Measurements from ENCODE around the gene TIMM29.

GRCh38 chr19:10929402-10929794, 787 bp downstream of the TIMM29 start:
- TF ChIP-seq MAX (IDR thresholded peaks at IDR 0.05) (no peak), POLR2A (IDR thresholded peaks at IDR 0.05; ENCODE audit: insufficient read depth in 1 of 2, low read depth in 2 of 2, low read length in 2 of 2) (no peak), YEATS4 (CRISPR knock-in tag; IDR thresholded peaks at IDR 0.05; ENCODE audit: borderline replicate concordance) (no peak), JUN (CRISPR knock-in tag; IDR thresholded peaks at IDR 0.05) (no peak), ZNF331 (CRISPR knock-in tag; IDR thresholded peaks at IDR 0.05) (no peak), CBFB (CRISPR knock-in tag; IDR thresholded peaks at IDR 0.05) (no peak), ATF2 (CRISPR knock-in tag; IDR thresholded peaks at IDR 0.05) (no peak), PRDM10 (CRISPR knock-in tag; IDR thresholded peaks at IDR 0.05; ENCODE audit: low read depth) (no peak), MYNN (CRISPR knock-in tag; IDR thresholded peaks at IDR 0.05; ENCODE audit: low read depth) (no peak), ZEB1 (IDR thresholded peaks at IDR 0.05; ENCODE audit: insufficient replicate concordance, low read depth) (no peak), RFX5 (IDR thresholded peaks at IDR 0.05; ENCODE audit: low read depth, low read length) (no peak), THRA (CRISPR knock-in tag; IDR thresholded peaks at IDR 0.05; ENCODE audit: borderline replicate concordance) (no peak), SNAI1 (CRISPR knock-in tag; IDR thresholded peaks at IDR 0.05; ENCODE audit: borderline replicate concordance) (no peak), CBX5 (CRISPR knock-in tag; IDR thresholded peaks at IDR 0.05; ENCODE audit: borderline replicate concordance) (no peak)

Data from HepG2 (cell line).